Stromal cell of bone marrow (primary cell): Measurements from ENCODE around the gene TGM2.
A peak's percentile ranks its signal among the peaks of the same experiment; 100 is the strongest.

ENCODE experiments used
- DNase-seq: peaks from one replicate; pipeline ENCODE4 v3.0.0-alpha.2; 2012; ENCODE audit warnings: low read depth

TGM2 gene

DNA sequence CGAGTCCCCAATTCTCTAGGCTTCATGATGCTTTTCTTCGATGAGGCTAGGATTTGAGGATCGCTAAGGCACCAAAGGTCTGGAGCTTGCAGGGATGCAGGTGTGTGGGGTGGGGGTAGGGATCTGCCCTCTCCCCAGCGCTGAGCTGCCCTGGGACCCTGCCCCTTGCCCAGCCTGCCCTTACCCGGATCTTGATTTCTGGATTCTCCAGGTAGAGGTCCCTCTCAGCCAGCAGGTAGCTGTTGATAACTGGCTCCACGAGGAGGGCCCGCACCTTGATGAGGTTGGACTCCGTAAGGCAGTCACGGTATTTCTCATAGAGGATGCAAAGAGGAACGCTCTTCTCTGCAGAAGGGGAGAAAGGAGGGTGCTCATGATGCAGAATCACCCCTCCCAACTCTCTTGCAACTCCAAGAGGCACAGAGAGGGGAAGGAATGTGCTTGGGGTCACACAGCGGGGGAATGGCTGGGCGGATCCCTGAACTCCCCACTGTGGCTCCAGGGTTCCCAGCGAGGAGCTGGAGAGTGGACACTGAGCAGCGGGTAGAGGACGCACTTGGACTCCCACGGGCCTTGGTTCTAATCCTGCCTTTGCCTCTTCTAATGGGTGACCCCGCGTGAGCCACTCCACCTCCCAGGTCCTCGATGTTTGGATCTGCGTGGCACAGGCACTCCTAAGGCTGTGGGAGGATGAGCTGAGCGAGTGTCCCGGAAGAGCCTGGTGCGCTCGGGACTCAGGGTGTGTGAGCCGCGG lies 32.7 kb downstream of the TGM2 start:
- no peak for DNase-seq

- DNase-seq = no peak
These were observed 33.4 kb downstream of the TGM2 start for GRCh38 chr20:38131588-38132121.

- no peak for DNase-seq
These were observed 34.1 kb downstream of the TGM2 start for GRCh38 chr20:38130687-38131587.

GRCh38 chr20:38129893-38130609 lies 35.0 kb downstream of the TGM2 start:
- DNase-seq = no peak

DNA sequence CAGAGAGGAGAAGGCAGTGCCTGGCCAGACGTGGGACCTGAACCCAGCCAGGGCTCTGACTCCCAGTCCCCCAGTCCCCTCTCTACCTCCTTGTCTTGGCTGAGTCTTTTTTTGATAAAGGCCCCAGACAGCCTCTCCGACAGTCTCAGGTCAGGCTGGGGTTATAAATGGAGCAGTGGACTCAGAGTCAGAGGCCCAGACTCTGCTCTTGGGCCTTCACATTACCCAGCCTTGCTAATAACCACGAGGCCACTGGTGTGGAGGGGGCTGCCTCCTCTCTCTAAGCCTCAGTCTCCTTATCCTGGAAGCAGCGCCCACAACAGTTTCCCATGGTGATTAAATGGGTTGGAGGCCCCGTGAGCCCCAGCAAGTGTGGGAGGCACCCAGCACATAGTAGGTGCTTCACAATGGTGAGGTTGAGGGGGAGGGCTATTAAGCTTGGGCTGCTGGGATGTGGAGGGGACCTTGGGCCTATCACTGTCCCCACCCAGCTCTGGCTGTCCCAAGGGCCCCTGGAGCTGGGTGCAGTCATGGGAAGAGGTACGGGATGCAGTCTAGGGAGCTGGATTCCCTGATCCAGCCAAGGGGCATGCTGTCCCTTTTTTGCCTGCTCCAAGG lies 35.7 kb downstream of the TGM2 start:
- no peak for DNase-seq

GRCh38 chr20:38128691-38129090 lies 36.4 kb downstream of the TGM2 start:
- no peak for DNase-seq

DNA sequence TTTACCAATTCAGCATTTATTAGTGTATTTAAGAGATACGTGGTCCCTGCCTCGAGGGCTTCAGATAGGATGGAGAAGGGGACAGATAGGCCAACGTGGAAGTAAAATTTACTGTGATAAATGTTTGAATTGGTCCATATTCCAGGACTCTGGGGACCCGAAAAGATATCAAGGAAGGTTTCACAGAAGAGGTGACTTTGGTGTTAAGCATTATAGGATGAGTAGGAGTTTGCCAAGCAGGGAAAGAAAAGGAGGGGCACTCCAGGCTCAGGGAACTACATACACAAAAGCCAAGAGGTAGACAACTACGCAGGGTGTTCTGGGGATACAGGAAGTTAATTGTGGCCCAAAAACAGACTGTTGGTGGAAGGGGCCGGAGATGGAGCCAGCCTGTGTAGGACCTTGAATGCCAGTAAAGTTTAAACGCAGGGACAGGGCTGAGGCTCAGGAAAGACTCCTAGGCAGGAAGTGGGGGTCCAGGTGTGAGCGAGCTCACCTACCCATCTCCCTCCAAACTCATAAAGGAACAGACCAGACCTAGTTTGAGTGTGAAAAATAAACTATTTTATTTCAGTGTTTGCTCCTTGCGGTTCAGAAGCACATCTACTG lies 37.0 kb downstream of the TGM2 start:
- DNase-seq = no peak

GRCh38 chr20:38126932-38127621 lies 38.0 kb downstream of the TGM2 start:
- peak; percentile 40 for DNase-seq

- DNase-seq = no peak
These were observed 38.7 kb downstream of the TGM2 start for GRCh38 chr20:38126146-38126921.

- DNase-seq = no peak
These were observed 39.7 kb downstream of the TGM2 start for GRCh38 chr20:38125157-38126056.

DNA sequence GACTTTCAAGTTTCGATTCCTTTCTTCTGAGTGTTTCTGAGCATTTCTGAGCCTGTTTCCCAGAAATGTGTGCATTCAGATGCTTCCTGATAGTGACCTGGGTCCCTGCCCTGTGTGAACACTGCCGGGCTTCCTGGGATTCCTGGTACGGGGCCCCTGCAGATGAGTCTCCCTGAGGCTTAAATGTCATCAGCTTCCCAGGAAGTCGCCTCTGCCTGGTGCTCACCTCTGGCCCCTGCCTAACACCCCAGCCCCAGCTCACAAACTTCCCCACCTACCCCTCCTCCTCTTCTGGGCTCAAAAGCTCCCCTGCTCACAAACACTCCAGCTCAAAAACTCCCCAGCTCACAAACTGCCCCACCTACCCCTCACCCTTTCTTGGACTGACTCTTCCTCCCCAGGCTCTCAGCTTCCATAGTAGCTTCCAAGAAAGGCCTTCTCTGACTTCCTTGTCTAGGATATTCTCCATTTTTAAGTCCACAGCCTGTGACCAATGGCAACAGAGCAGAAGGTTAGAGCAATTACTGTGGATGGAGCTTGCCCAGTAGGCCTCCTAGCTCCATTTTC lies 42.0 kb downstream of the TGM2 start:
- DNase-seq = no peak

- DNase-seq = no peak
These were observed 43.3 kb downstream of the TGM2 start for GRCh38 chr20:38121741-38122140.

- no peak for DNase-seq
These were observed 44.5 kb downstream of the TGM2 start for GRCh38 chr20:38120625-38120988.

DNA sequence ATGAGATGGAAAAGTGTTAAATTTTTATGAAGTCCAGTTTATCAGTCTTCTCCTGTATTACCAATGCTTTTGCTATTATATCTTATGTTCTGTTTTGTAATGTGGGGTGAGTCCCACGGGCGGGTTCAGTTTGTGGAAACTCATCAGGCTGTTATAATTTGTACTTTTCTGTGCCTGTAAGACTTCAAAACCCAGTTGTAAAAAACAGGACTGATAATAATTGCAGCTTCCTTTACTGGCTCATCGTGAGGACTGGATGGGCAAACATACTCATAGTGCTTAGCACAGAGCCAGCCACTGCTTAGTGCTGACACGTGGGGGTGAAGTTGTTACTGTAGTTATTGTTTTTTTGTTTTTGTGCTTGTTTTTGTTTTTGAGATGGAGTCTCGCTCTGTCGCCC lies 45.6 kb downstream of the TGM2 start:
- DNase-seq = no peak

DNA sequence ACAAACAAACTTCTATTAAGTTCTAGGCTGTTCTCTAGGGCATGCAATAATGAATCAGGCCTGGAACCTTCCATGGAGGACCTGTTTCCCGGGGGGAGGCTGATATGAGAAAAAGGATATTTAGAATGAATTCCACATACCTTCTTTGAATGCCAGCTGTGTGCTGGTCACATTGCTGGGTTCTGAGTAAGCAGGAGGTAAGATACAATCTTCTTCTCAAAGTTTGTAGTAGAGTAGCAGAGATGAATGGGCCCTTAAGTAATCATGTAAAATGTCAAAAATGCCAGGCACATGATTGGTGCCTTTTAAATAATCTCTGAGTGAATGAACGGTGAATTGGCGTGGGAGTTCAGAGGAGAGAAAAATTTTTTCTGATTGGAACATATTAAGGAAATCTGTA lies 47.4 kb downstream of the TGM2 start:
- no peak for DNase-seq

- DNase-seq = no peak
These were observed 47.9 kb downstream of the TGM2 start for GRCh38 chr20:38117205-38117604.

- DNase-seq = no peak
These were observed 48.5 kb downstream of the TGM2 start for GRCh38 chr20:38116409-38117165.

GRCh38 chr20:38115896-38116295 lies 49.2 kb downstream of the TGM2 start:
- DNase-seq = no peak
